Measurements from ENCODE around the gene PIEZO1. TPM values are rescaled to one million over a fixed set of nuclear protein-coding genes. Genes with fewer than 3 reads are reported as not detected.

Gene PIEZO1
- total RNA-seq, 6 experiments from 2014 or later: 238 to 293 (median 264) TPM

DNA sequence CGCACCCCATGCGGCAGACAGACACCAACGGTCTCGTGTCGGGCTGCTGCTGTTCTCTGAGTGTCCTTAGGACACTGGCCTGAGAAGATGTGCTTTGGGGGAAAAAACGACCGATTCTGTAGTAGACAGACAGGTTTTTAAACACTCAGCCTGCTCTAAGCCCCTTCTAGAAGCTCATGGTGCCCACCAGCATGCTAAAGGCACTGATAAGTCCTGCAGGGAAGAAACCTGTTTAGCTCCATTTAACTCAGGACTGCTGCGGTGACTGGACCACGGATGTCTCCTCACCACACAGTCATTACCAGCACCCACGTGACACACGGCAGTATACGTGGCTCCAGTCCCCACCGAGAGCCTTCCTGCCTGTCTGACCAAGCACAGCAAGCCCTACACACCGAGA lies 45.8 kb upstream of the PIEZO1 start:
- no peaks in the 10 kb centered on the region for H3K36me3 Mint-ChIP-seq (ENCODE audit: low read depth)
- no peak for DNase-seq
- H3K27me3 Mint-ChIP-seq (ENCODE audit: insufficient read depth): no peaks in the 10 kb centered on the region
- H3K27ac Mint-ChIP-seq: no peak overlapping the region
- H3K4me1 Mint-ChIP-seq (ENCODE audit: low read depth): no peaks in the 10 kb centered on the region
- no peak overlapping the region for H3K4me3 Mint-ChIP-seq
- H3K9me3 Mint-ChIP-seq: no peaks in the 10 kb centered on the region
- TF ChIP-seq CTCF (IDR thresholded peaks at IDR 0.05): no peak

DNA sequence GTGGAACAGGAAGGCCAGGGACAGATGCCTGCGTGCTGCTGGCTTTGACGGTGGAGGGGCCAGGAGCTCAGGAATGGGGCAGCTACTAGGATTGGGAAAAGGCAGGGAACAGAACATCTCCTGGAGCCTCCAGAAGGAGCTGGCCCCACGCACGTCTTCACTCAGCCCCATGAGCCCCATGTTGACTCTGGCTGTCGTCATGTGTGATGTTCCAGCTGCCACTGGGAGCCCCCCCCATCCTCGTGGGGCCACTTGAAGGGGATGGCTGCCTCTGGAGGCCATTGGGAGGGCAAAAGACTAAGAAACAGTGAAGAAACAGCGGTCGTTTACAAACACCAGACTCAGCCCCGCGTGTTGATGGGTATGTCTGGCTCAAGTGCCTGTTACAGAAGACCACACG lies 45.2 kb upstream of the PIEZO1 start:
- TF ChIP-seq CTCF (IDR thresholded peaks at IDR 0.05): no peak
- Mint-ChIP-seq H3K27ac (no peak overlapping the region), H3K36me3 (ENCODE audit: low read depth) (no peaks in the 10 kb centered on the region), H3K9me3 (no peaks in the 10 kb centered on the region), H3K4me3 (no peak overlapping the region), H3K27me3 (ENCODE audit: insufficient read depth) (no peaks in the 10 kb centered on the region), H3K4me1 (ENCODE audit: low read depth) (no peaks in the 10 kb centered on the region)
- DNase-seq: no peak

GRCh38 chr16:88828711-88829110 lies 43.7 kb upstream of the PIEZO1 start:
- Mint-ChIP-seq H3K4me1 (ENCODE audit: low read depth) (no peaks in the 10 kb centered on the region), H3K9me3 (no peaks in the 10 kb centered on the region), H3K27me3 (ENCODE audit: insufficient read depth) (no peaks in the 10 kb centered on the region), H3K4me3 (no peak overlapping the region), H3K36me3 (ENCODE audit: low read depth) (no peaks in the 10 kb centered on the region), H3K27ac (no peak overlapping the region)
- no peak for DNase-seq
- no peak for TF ChIP-seq CTCF (IDR thresholded peaks at IDR 0.05)

DNA sequence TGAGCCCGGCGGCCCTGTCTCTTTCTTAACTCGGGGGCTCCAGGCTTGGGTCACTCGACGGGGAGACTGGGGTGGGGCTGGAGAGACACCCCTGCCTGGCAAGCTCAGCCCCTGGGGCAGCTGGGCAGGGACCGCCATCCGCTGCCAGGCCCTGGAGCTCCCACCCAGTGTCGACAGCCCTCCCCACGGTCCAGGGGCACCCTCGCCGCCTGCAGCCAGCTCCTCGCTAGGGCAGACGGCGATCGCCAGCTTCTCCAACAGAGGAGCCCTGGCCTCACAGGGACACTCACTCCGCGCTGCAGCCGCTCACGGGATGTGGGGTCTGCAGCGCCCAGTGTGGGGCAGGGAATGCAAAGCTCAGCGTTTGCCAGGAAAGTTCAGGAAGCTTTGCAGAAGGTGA lies 42.7 kb upstream of the PIEZO1 start:
- H3K4me3 Mint-ChIP-seq: no peak overlapping the region

GRCh38 chr16:88826070-88826840 lies 41.2 kb upstream of the PIEZO1 start:
- no peak for TF ChIP-seq CTCF (IDR thresholded peaks at IDR 0.05)
- H3K4me1 Mint-ChIP-seq (ENCODE audit: low read depth): no peaks in the 10 kb centered on the region
- H3K9me3 Mint-ChIP-seq: no peaks in the 10 kb centered on the region
- H3K27me3 Mint-ChIP-seq (ENCODE audit: insufficient read depth): peaks cover 3% of the 10 kb centered on the region; the same call in 1 of the 2 replicates
- no peak for DNase-seq
- H3K27ac Mint-ChIP-seq: no peak overlapping the region
- H3K4me3 Mint-ChIP-seq: no peak overlapping the region
- no peaks in the 10 kb centered on the region for H3K36me3 Mint-ChIP-seq (ENCODE audit: low read depth)

More for the DNA sequence above, 42.7 kb upstream of the PIEZO1 start:
- no peak overlapping the region for H3K27ac Mint-ChIP-seq
- no peaks in the 10 kb centered on the region for H3K4me1 Mint-ChIP-seq (ENCODE audit: low read depth)
- H3K27me3 Mint-ChIP-seq (ENCODE audit: insufficient read depth): peaks cover 3% of the 10 kb centered on the region; the same call in 1 of the 2 replicates
- TF ChIP-seq CTCF (IDR thresholded peaks at IDR 0.05): no peak
- no peaks in the 10 kb centered on the region for H3K9me3 Mint-ChIP-seq
- H3K36me3 Mint-ChIP-seq (ENCODE audit: low read depth): no peaks in the 10 kb centered on the region
- DNase-seq: no peak
